Kidney (tissue), 14 donors: ENCODE results near the gene TICAM2. TPM values are rescaled to one million over a fixed set of nuclear protein-coding genes. Genes with fewer than 3 reads are reported as not detected.

Source experiments
- DNase-seq, 5 donors: peaks; one replicate each; pipeline ENCODE4 v3.0.0-alpha.2; 2013 to 2020
- FAIRE-seq: peaks from 2 replicates; lab custom pipeline; 2012; peaks lifted over from hg19 to GRCh38; lab: Jason Lieb, UNC
- H3K27ac ChIP-seq, 2 donors: one replicate each; pipeline ENCODE4 v1.7.0; 2013; ENCODE audit warnings: low read depth in 2 of 2, low read length in 2 of 2, inconsistent platforms in 1 of 2
- H3K27me3 ChIP-seq: one replicate; pipeline ENCODE4 v1.7.1; 2013; ENCODE audit warnings: low read length, inconsistent platforms; ENCODE audit not compliant: control insufficient read depth, insufficient read depth
- H3K36me3 ChIP-seq, 3 donors: one replicate each; pipeline versions ENCODE4 v1.7.0 to v1.7.1; 2013; ENCODE audit warnings: low read length in 3 of 3, control low read depth in 1 of 3, inconsistent platforms in 1 of 3; ENCODE audit not compliant: insufficient read depth in 3 of 3, control insufficient read depth in 2 of 3
- H3K4me1 ChIP-seq, 3 donors: one replicate each; pipeline versions ENCODE4 v1.7.0 to v1.7.1; 2013; ENCODE audit warnings: low read length in 3 of 3, inconsistent platforms in 1 of 3, low read depth in 1 of 3; ENCODE audit not compliant: control insufficient read depth in 2 of 3, insufficient read depth in 2 of 3
- H3K4me3 ChIP-seq, 3 donors: one replicate each; pipeline versions ENCODE4 v1.7.0 to v1.8.1; 2013; ENCODE audit warnings: low read length in 3 of 3, control low read depth in 1 of 3, inconsistent platforms in 1 of 3
- H3K9ac ChIP-seq, 3 donors: one replicate each; pipeline versions ENCODE4 v1.7.0 to v1.7.1; 2013; ENCODE audit warnings: low read length in 3 of 3, control low read depth in 1 of 3, inconsistent platforms in 1 of 3
- H3K9me3 ChIP-seq, 3 donors: one replicate each; pipeline versions ENCODE4 v1.7.0 to v1.7.1; 2013; ENCODE audit warnings: low read length in 3 of 3, control low read depth in 1 of 3, inconsistent platforms in 1 of 3; ENCODE audit not compliant: control insufficient read depth in 2 of 3, insufficient read depth in 1 of 3
- intact Hi-C: fragments of 100-400 bp; cut with DNase I; formaldehyde crosslinking; loops from one replicate; pipeline ENCODE4 v1.11.1; 2022
- polyA plus RNA-seq: library from polyadenylated mRNA; stranded (reverse); fragments of 350-450 nt; fragmentation: Illumina TruSeq; extraction: RNeasy Lipid Tissue Mini Kit (QIAGEN cat#74804); gene quantifications from one replicate; pipeline ENCODE4 v1.2.3, GENCODE V29; 2014; ENCODE audit warnings: low read depth, low replicate concordance; ENCODE audit not compliant: insufficient read depth
- total RNA-seq: library from RNA; stranded (reverse); fragmentation: NEBNext Ultra II Directional; extraction: Animal tissue kit (Norgen Biotek cat#: 25700); gene quantifications from one replicate; pipeline ENCODE4 v1.2.1, GENCODE V29; 2021
- TF ChIP-seq, protein P1 (sequence below): IDR thresholded peaks from 3 replicates; pipeline ENCODE4 v1.5.1; 2012; ENCODE audit warnings: mild to moderate bottlenecking, moderate library complexity, borderline replicate concordance; ENCODE audit not compliant: insufficient read depth; ENCODE audit errors: extremely low read depth
- donor health status: control.
- donor health status: control.
- donor health status: control.
- donor health status: control.
- donor health status: control.
- donor health status: DM: yes; HTN: yes; CAD: no.
- donor health status: Normal renal cell carcinoma (clear cell type).

The TICAM2 gene
- total and polyA plus RNA-seq, 2 donors from 2014 or later = 2.0 to 7.6 TPM

DNA sequence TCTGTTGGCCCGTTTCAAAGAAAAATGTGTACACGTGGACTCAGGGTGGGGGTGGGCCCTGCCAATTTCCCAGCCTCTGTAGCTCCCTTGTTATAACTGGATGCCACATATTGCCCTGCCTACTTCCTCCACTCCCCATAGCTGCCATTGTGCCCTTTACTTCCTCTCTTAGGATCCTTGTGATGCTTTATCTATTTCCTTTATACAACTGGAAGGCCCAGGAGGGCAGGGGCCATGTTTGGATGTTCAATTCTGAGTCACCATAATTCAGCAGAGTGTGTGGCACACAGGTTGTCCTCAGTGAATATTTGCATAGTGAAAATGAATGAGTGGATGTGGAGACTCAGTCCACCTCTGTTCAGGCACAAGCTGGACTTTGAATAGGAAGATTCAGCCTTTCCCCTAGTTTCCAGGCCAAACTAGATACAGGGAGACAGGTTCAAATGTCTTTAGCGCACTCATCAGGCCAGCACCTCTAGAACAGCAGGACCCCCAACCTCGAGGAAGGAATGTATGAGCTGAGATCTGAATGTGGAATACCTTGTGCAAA is 47.1 kb downstream of the TICAM2 start:
- Histone ChIP-seq H3K9ac (no peak overlapping the region), H3K4me3 (no peak overlapping the region), H3K36me3 (no peaks in the 10 kb centered on the region), H3K4me1 (no peaks in the 10 kb centered on the region), H3K9me3 (no peaks in the 10 kb centered on the region), H3K27ac (no peak overlapping the region), H3K27me3 (no peaks in the 10 kb centered on the region)
- intact Hi-C loops = no loop called here
- DNase-seq (no peak), FAIRE-seq (no peak)
- TF ChIP-seq, protein P1, sequence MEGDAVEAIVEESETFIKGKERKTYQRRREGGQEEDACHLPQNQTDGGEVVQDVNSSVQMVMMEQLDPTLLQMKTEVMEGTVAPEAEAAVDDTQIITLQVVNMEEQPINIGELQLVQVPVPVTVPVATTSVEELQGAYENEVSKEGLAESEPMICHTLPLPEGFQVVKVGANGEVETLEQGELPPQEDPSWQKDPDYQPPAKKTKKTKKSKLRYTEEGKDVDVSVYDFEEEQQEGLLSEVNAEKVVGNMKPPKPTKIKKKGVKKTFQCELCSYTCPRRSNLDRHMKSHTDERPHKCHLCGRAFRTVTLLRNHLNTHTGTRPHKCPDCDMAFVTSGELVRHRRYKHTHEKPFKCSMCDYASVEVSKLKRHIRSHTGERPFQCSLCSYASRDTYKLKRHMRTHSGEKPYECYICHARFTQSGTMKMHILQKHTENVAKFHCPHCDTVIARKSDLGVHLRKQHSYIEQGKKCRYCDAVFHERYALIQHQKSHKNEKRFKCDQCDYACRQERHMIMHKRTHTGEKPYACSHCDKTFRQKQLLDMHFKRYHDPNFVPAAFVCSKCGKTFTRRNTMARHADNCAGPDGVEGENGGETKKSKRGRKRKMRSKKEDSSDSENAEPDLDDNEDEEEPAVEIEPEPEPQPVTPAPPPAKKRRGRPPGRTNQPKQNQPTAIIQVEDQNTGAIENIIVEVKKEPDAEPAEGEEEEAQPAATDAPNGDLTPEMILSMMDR = no peak

GRCh38 chr5:115553082-115553481 is 49.2 kb downstream of the TICAM2 start:
- H3K4me1 ChIP-seq = no peaks in the 10 kb centered on the region
- H3K9ac ChIP-seq = no peak overlapping the region
- TF ChIP-seq, protein P1 = no peak
- no peaks in the 10 kb centered on the region for H3K9me3 ChIP-seq
- no peak overlapping the region for H3K27ac ChIP-seq
- intact Hi-C loops = no loop called here
- DNase-seq (no peak), FAIRE-seq (no peak)
- no peaks in the 10 kb centered on the region for H3K27me3 ChIP-seq
- H3K36me3 ChIP-seq = no peaks in the 10 kb centered on the region
- H3K4me3 ChIP-seq = no peak overlapping the region

DNA sequence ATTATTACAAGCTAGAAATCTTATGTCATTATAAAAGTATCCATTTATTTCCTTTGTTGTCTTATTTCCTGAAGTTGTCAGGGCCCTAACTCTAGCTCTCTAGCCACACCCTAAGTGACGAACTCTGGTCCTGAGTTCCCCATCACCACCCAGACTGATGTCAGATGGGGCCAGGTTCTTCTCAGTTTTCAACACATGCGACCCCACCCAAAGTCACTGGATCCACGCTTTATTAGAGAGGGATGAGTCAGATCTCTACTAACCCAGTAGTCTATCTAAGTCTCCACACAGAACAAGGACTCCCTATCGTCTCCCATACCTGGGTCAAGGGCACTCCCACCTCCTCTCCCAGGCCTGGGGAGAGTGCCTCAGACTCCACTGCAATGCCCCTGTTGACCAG is 50.9 kb downstream of the TICAM2 start:
- FAIRE-seq = no peak
- intact Hi-C loops = no loop called here
- DNase-seq = no peak

More for the DNA sequence above, 50.9 kb downstream of the TICAM2 start:
- TF ChIP-seq, protein P1 = no peak
- no peak overlapping the region for H3K27ac ChIP-seq
- H3K4me3 ChIP-seq = no peak overlapping the region
- no peaks in the 10 kb centered on the region for H3K4me1 ChIP-seq
- no peaks in the 10 kb centered on the region for H3K9me3 ChIP-seq
- H3K27me3 ChIP-seq = no peaks in the 10 kb centered on the region
- H3K36me3 ChIP-seq = no peaks in the 10 kb centered on the region
- H3K9ac ChIP-seq = no peak overlapping the region
